ENCODE data around the gene PRPF39.

DNA sequence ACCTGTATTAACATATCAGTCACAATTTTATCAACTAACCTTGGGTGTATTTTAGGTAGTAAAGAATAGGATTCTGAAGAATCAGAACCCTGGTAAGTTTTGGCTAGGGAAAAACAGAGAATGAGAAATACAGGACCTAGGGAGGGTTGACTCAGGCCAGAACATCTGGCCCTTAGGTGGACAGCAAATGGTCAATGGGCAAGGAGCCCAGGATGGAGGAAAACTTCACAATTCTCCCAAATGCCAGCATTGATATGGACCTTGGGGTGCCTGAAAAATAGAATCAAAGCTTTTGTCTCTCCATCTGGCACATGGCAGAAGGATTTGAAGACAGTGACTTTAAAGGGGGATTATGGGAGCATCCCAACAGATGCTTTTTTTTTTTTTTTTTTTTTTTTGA, 32.7 kb upstream of the PRPF39 start:
- TF ChIP-seq, protein P1, sequence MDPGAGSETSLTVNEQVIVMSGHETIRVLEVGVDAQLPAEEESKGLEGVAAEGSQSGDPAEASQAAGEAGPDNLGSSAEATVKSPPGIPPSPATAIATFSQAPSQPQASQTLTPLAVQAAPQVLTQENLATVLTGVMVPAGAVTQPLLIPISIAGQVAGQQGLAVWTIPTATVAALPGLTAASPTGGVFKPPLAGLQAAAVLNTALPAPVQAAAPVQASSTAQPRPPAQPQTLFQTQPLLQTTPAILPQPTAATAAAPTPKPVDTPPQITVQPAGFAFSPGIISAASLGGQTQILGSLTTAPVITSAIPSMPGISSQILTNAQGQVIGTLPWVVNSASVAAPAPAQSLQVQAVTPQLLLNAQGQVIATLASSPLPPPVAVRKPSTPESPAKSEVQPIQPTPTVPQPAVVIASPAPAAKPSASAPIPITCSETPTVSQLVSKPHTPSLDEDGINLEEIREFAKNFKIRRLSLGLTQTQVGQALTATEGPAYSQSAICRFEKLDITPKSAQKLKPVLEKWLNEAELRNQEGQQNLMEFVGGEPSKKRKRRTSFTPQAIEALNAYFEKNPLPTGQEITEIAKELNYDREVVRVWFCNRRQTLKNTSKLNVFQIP (CRISPR knock-in tag; IDR thresholded peaks at IDR 0.05; ENCODE audit: borderline replicate concordance, low read depth): no peak
- TF ChIP-seq ARNTL (CRISPR knock-in tag; IDR thresholded peaks at IDR 0.05; ENCODE audit: borderline replicate concordance, low read depth): no peak
- TF ChIP-seq BACH2 (CRISPR knock-in tag; IDR thresholded peaks at IDR 0.05; ENCODE audit: borderline replicate concordance): no peak
- TF ChIP-seq ZC3H10 (CRISPR knock-in tag; IDR thresholded peaks at IDR 0.05): no peak
- TF ChIP-seq PATZ1 (CRISPR knock-in tag; IDR thresholded peaks at IDR 0.05; ENCODE audit: borderline replicate concordance): no peak
- no peak for TF ChIP-seq SNAI2 (CRISPR knock-in tag; IDR thresholded peaks at IDR 0.05)
- no peak for TF ChIP-seq ZFP30 (CRISPR knock-in tag; IDR thresholded peaks at IDR 0.05)
- TF ChIP-seq, protein P2, sequence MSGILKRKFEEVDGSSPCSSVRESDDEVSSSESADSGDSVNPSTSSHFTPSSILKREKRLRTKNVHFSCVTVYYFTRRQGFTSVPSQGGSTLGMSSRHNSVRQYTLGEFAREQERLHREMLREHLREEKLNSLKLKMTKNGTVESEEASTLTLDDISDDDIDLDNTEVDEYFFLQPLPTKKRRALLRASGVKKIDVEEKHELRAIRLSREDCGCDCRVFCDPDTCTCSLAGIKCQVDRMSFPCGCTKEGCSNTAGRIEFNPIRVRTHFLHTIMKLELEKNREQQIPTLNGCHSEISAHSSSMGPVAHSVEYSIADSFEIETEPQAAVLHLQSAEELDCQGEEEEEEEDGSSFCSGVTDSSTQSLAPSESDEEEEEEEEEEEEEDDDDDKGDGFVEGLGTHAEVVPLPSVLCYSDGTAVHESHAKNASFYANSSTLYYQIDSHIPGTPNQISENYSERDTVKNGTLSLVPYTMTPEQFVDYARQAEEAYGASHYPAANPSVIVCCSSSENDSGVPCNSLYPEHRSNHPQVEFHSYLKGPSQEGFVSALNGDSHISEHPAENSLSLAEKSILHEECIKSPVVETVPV (CRISPR knock-in tag; IDR thresholded peaks at IDR 0.05): no peak
- no peak for TF ChIP-seq ZFP3 (CRISPR knock-in tag; IDR thresholded peaks at IDR 0.05)

Data from SK-N-SH treated with all-trans-retinoic acid at 6 μM for 48 hours (cell line).